T-helper 2 cell treated with Interferon-gamma antibody and Interleukin-4, amounts not matched to agents 5 μg/mL and 100 μg/mL, for 36 hours (primary cell): ENCODE results near the gene SCN2B.

ENCODE experiments used
- DNase-seq: peaks from one replicate; pipeline ENCODE4 v3.0.0; 2021; ENCODE audit warnings: low spot score
- H3K27ac Mint-ChIP-seq: one replicate; pipeline ENCODE4 v1.8.0; 2021; ENCODE audit warnings: mild to moderate bottlenecking, mixed read lengths
- H3K27me3 Mint-ChIP-seq: one replicate; pipeline ENCODE4 v1.8.0; 2021; ENCODE audit warnings: low read depth, mixed read lengths
- H3K36me3 Mint-ChIP-seq: one replicate; pipeline ENCODE4 v1.8.0; 2021; ENCODE audit warnings: low read depth, mixed read lengths
- H3K4me1 Mint-ChIP-seq: one replicate; pipeline ENCODE4 v1.8.0; 2021; ENCODE audit warnings: low read depth, mixed read lengths
- H3K4me3 Mint-ChIP-seq: one replicate; pipeline ENCODE4 v1.8.0; 2022; ENCODE audit warnings: mild to moderate bottlenecking, moderate library complexity, mixed read lengths
- H3K9me3 Mint-ChIP-seq: one replicate; pipeline ENCODE4 v1.8.0; 2021; ENCODE audit warnings: mixed read lengths

The SCN2B gene

GRCh38 chr11:118163494-118163893 lies 12.9 kb downstream of the SCN2B start:
- Mint-ChIP-seq H3K4me3 (no peak overlapping the region), H3K4me1 (no peaks in the 10 kb centered on the region), H3K36me3 (no peaks in the 10 kb centered on the region), H3K27me3 (peaks cover 30% of the 10 kb centered on the region), H3K27ac (no peak overlapping the region), H3K9me3 (no peaks in the 10 kb centered on the region)
- no peak for DNase-seq

DNA sequence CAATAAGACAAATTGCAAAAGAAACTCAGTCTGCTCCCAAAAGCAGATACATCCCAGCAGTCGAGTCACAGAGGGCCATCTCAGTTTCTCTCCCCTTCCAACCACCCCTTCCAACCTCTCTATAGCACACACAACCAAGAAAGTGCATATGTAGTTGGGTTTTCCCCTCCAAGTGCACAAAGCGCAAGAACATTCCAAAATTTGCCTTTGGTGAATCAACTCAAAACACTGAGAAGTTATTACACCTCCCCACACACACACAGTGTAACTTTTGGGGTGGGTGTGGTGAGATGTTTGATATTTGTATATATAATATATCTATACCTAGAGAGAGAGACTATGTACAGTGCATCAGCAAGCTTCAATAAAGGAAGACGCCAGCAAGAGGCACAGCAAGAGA lies 13.6 kb downstream of the SCN2B start:
- no peak overlapping the region for H3K27ac Mint-ChIP-seq

DNA sequence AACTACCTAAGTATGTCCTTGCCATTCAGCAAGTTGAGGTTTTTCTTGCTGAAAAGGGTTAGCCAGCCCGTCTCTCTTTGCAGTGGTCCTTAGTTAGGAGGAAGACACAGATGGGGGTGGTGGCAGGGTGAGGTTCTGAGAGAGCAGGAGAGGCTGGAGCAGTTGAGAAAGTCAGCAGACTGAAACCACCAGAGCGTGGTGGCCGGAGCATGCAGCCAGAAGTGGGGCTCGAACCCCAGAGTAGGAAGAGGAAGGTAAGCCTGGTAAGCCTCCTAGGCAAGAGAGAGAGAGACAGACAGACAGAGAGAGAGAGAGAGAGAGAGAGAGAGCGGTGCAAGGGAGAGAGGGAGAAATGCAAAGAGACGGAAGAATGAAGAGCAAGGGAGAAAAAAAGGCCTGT lies 14.7 kb downstream of the SCN2B start:
- H3K9me3 Mint-ChIP-seq: no peaks in the 10 kb centered on the region
- no peak overlapping the region for H3K27ac Mint-ChIP-seq
- H3K4me3 Mint-ChIP-seq: no peak overlapping the region
- peaks cover 2% of the 10 kb centered on the region for H3K4me1 Mint-ChIP-seq
- H3K27me3 Mint-ChIP-seq: peaks cover 45% of the 10 kb centered on the region
- no peak for DNase-seq
- no peaks in the 10 kb centered on the region for H3K36me3 Mint-ChIP-seq

More for the DNA sequence above, 13.6 kb downstream of the SCN2B start:
- no peaks in the 10 kb centered on the region for H3K4me1 Mint-ChIP-seq
- H3K4me3 Mint-ChIP-seq: no peak overlapping the region
- no peaks in the 10 kb centered on the region for H3K9me3 Mint-ChIP-seq
- H3K27me3 Mint-ChIP-seq: peaks cover 35% of the 10 kb centered on the region
- no peaks in the 10 kb centered on the region for H3K36me3 Mint-ChIP-seq
- no peak for DNase-seq

DNA sequence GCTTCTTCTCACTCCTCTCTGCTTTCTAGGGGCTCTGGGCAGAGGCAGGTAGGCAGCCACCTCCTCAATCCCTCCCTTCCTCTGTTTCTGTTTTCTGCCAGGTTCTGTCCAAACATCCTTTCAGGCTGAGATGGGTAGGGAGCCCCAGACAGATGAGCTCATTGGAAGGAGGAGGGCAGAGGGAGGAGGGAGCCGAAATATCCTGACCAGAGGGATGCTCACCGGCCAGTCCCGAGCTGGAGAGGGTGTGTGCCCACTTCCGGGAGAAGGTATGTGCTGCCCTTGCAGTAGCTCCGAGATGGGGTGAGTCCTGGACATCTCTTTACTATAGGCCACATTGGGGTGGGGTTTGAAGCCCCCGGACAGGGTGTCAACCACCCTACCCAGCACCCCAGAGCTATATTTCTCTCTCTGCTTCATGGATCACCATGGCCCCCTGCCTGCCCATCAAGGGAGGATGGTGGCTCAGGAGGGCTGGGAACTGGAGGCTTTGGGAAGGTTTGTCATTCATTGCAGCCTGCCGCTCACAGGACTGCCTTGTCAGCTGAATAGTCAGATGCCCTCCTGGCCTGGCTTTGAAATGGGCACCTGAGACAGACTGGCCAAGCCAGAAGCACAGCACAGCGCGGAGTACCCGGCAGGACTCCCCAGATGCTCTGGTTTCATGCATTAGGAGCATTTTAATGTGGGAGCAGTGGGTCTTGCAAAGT lies 19.1 kb downstream of the SCN2B start:
- no peak for DNase-seq
- H3K4me1 Mint-ChIP-seq: peaks cover 10% of the 10 kb centered on the region
- no peaks in the 10 kb centered on the region for H3K9me3 Mint-ChIP-seq
- no peak overlapping the region for H3K27ac Mint-ChIP-seq
- H3K27me3 Mint-ChIP-seq: peaks cover 68% of the 10 kb centered on the region
- H3K4me3 Mint-ChIP-seq: no peak overlapping the region
- no peaks in the 10 kb centered on the region for H3K36me3 Mint-ChIP-seq

DNA sequence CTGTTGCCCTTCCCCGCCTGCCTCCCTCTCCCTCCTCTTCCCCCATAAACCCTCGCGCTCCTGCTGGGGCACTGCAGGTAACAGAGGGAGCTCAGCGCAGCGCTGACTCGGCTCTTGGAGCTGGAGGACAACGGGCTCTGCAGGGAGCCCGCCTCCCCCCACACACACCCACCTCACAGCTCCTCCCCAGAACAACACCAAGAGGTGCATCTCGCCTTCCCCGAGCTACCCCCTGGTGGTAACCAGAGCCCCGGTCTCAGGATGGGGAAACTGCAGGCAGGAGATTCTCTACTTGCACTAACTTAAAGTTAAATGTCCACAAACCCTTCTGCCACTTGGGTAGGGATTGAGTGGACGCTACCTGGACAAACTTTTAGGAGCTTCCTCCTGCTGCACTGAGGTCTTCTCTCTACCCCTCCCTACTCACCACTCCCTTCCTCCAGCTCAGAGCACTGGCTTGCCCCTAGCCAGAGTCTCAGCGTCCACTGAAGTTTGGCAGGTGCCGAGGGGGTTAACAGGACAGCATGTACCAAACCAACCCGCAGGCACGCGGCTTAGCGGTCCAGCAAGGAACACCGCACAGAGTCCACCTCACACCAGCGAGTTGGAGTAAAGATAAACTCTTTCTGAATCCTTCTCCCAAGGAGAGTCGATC lies 19.8 kb downstream of the SCN2B start:
- H3K27ac Mint-ChIP-seq: no peak overlapping the region
- H3K4me1 Mint-ChIP-seq: peaks cover 10% of the 10 kb centered on the region
- peaks cover 74% of the 10 kb centered on the region for H3K27me3 Mint-ChIP-seq
- H3K4me3 Mint-ChIP-seq: no peak overlapping the region
- no peaks in the 10 kb centered on the region for H3K36me3 Mint-ChIP-seq
- DNase-seq: no peak
- no peaks in the 10 kb centered on the region for H3K9me3 Mint-ChIP-seq

DNA sequence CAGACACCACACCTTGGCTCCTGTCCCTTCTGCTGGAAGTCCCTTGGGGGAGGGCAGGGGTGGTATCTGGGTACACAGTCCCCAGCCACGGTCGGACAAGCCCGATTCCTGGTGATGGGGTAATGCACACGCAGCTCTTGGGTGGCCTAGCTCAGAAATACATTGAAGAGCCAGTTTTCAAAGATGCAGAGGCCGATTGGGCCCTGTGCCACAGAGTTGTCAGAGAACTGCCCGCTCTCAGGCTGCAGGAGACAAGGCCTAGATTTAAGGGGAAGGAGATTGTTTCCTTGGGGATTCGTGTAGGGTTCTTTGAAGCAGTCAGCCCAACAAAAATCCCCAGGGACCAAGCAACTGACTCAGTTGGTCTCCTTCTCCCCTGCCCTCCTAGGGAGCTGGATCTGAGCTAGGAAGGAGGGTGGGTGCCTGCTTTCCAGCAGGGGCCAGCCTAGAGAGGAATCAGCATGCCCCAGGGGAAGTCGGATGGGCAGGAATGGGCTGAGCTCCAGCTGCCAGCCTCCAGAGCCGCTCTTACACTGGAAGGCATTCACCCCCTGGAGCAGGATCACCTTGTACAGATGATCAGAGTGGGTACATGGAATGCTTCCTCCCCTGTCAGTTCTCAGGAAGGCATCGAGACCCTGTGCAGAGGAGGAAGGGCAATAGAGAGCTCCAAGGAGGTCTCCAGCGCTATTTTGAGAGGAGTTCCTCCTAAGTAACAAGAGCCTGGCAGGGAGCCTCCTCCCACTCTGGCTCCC lies 20.5 kb downstream of the SCN2B start:
- no peaks in the 10 kb centered on the region for H3K9me3 Mint-ChIP-seq
- no peaks in the 10 kb centered on the region for H3K36me3 Mint-ChIP-seq
- no peak overlapping the region for H3K4me3 Mint-ChIP-seq
- peaks cover 78% of the 10 kb centered on the region for H3K27me3 Mint-ChIP-seq
- DNase-seq: no peak
- no peak overlapping the region for H3K27ac Mint-ChIP-seq
- peaks cover 10% of the 10 kb centered on the region for H3K4me1 Mint-ChIP-seq

DNA sequence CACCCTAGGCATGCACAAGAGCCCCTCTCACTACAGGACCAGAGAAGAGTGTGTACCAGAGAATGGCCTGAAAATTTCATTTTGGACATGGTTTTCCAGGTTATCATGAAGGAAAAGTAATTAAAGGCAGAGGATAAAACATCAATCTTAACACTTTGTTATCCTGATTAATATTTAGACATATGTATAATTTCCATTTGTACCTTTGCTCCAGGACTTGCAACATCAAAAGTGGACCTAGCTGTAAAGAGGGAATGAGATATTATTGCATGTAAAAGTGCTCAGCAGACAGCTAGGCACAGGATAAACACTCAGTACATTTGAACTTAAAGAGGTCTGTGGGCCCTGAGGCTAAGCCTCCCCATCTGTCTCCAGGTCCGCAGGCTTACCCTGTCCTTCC lies 21.8 kb downstream of the SCN2B start:
- Mint-ChIP-seq H3K27ac (no peak overlapping the region), H3K27me3 (peaks cover 89% of the 10 kb centered on the region)
- DNase-seq: no peak

GRCh38 chr11:118153976-118154375 lies 22.5 kb downstream of the SCN2B start:
- Mint-ChIP-seq H3K4me3 (peak overlapping the region; percentile 69), H3K4me1 (peaks cover 10% of the 10 kb centered on the region), H3K27ac (peak overlapping the region; percentile 1), H3K9me3 (no peaks in the 10 kb centered on the region), H3K27me3 (peaks cover 86% of the 10 kb centered on the region), H3K36me3 (no peaks in the 10 kb centered on the region)
- DNase-seq: no peak

More for the DNA sequence above, 21.8 kb downstream of the SCN2B start:
- Mint-ChIP-seq H3K4me1 (peaks cover 10% of the 10 kb centered on the region), H3K9me3 (no peaks in the 10 kb centered on the region), H3K36me3 (no peaks in the 10 kb centered on the region), H3K4me3 (no peak overlapping the region)

GRCh38 chr11:118153516-118153915 lies 22.9 kb downstream of the SCN2B start:
- Mint-ChIP-seq H3K4me1 (peaks cover 10% of the 10 kb centered on the region), H3K27ac (no peak overlapping the region), H3K36me3 (no peaks in the 10 kb centered on the region), H3K27me3 (peaks cover 86% of the 10 kb centered on the region), H3K9me3 (no peaks in the 10 kb centered on the region), H3K4me3 (peak overlapping the region; percentile 69)
- DNase-seq: no peak

DNA sequence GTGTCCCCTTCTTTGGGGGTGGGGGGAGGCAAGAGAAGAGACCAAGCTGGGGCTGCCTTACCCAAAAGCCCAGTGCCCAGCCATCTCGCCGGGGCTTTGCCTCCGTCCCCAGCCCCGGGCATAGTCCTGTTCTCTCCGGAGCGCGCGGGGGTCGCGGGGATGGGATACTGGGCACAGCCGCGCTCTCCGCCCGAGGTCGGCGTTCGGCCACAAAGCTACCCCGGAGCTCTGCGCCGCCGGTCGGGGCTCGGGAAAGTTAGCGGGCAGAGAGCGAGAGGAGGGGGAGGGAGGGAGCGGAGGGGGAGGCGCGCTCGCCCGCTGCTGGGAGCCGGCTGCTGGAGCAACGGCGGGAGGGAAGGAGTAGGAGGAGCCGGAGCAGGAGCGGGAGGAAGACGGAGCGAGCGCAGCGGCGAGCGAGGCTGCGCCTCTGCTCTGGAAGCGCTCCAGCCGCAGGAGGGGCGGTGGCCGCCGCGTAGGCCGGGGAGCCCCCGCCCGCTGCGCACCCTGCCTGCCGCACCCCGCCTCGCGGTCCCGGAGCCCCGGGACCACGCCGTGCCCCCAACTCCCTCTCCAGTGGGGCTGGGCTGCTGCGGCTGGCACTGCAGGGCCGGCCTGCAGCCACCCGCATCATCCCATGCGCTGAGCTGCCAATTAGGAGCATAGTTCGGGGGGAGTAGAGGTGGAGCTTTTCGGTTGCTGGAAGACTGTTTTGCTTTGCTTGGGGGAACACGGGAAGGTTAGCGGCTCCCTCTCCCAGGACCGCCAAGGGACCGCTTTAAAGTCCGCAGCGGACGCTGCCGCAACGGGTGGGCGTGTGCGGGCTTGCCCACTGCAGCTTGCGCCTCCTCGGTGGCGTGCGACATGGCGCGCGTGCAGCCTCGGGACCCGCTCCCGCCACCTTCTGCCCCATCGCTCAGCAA lies 23.6 kb downstream of the SCN2B start, which contains the start of gene SCN4B:
TSS of gene SCN4B (minus strand) at position 272 of the 920 bp plus-strand sequence. CDS start at position 122, 150 bp downstream.
- Mint-ChIP-seq H3K36me3 (no peaks in the 10 kb centered on the region), H3K27me3 (peaks cover 86% of the 10 kb centered on the region)

GRCh38 chr11:118152020-118152551 lies 24.4 kb downstream of the SCN2B start:
- peaks cover 9% of the 10 kb centered on the region for H3K4me1 Mint-ChIP-seq
- H3K27ac Mint-ChIP-seq: no peak overlapping the region
- DNase-seq: no peak
- H3K4me3 Mint-ChIP-seq: peak overlapping the region; percentile 31
- peaks cover 81% of the 10 kb centered on the region for H3K27me3 Mint-ChIP-seq
- H3K9me3 Mint-ChIP-seq: no peaks in the 10 kb centered on the region
- H3K36me3 Mint-ChIP-seq: no peaks in the 10 kb centered on the region

More for the DNA sequence above, 23.6 kb downstream of the SCN2B start, which contains the start of gene SCN4B:
- peak within 1 kb of the TSS; percentile 69 for H3K4me3 Mint-ChIP-seq
- H3K27ac Mint-ChIP-seq: no peak within 1 kb of the TSS
- peaks cover 10% of the 10 kb centered on the region for H3K4me1 Mint-ChIP-seq
- peak; percentile 16 for DNase-seq
- H3K9me3 Mint-ChIP-seq: no peaks in the 10 kb centered on the region

GRCh38 chr11:118151431-118151830 lies 25.0 kb downstream of the SCN2B start:
- Mint-ChIP-seq H3K36me3 (no peaks in the 10 kb centered on the region), H3K4me1 (peaks cover 6% of the 10 kb centered on the region), H3K9me3 (no peaks in the 10 kb centered on the region), H3K4me3 (no peak overlapping the region), H3K27me3 (peaks cover 77% of the 10 kb centered on the region), H3K27ac (no peak overlapping the region)
- no peak for DNase-seq

DNA sequence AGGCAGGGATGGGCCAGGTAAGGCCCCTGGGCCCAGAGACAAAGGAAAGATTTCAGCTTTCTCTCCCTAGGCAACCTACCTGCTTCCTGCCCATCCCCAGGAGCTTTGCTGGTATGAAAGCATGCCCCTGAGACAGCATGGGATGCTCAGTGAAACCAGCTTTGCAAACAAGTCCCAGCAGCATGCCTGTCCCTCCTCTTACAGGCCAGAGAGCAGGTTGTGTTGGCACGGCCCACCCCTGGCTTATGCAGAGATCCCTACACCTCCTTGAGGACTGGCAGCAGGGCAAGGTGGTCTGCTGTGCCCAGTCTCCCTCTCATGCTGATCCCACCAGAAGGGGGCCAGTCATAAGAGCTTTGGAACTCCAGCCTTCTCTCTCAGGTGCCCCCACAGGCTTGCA lies 26.9 kb downstream of the SCN2B start:
- no peaks in the 10 kb centered on the region for H3K36me3 Mint-ChIP-seq
- no peak for DNase-seq
- H3K4me1 Mint-ChIP-seq: peaks cover 8% of the 10 kb centered on the region
- peaks cover 65% of the 10 kb centered on the region for H3K27me3 Mint-ChIP-seq
- no peak overlapping the region for H3K4me3 Mint-ChIP-seq
- H3K9me3 Mint-ChIP-seq: no peaks in the 10 kb centered on the region
- H3K27ac Mint-ChIP-seq: no peak overlapping the region
